Measurements from ENCODE around the gene ANKRD52.
"Not testable (repeated sequence)": the region's sequence is repeated elsewhere in the genome, so short reads cannot be mapped to it uniquely, and the experiment has no call there.

The ANKRD52 gene

DNA sequence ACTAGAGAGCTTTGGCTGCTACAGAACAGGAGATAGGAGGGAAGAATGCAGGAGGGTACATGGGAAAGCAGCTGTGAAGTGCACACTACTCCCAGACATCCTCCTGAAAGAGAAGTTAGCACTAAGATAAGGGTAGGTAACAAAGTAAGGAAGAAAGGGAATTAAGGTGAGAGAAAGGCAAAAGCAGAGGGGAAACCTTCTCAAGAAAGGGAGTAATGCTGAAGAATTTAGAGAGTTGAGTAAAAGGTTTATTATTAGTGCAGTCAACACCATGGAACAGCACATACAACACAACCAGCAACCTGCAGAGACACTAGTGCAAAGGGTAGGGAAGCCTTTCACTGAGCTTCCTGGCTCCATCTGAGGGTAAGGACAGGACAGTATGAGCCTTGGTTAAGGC, 53.9 kb downstream of the ANKRD52 start:
- no peak for DNase-seq

DNA sequence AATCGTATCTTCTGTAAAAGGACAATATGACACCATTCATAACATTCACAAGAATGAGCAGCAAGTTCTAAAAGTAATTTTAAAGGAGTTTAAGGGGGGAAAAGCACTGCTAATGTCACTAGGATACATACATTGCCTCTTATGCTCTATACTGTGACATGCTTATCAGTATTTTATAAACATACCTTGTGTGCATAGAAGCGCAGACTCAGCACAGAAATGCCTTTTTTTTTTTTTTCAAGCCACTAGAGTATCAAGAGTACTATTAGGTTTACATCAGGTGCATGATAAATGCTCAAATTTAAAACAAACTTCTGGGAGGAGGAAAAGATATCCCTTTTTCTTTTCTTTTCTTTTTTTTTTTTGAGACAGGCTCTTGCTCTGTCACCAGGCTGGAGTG, 55.3 kb downstream of the ANKRD52 start:
- no peak for DNase-seq

DNA sequence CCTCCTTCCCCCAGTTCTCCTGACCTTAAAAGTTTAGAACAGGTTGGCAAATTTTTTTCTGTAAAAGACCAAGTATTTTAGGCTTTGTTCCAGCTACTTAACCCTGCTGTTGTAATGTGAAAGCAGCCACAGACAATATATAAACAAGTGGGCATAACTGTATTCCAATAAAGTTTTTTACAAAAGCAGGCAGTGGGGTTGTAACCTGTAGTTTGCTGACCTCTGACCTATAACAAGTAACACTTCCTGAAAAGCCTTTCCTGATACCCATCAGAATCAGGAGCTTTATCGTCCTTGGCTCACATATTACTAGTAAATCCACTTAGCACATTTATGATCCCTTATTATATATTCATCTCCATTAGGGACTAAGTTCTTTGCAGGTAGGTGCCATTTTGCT, 55.8 kb downstream of the ANKRD52 start:
- no peak for DNase-seq

DNA sequence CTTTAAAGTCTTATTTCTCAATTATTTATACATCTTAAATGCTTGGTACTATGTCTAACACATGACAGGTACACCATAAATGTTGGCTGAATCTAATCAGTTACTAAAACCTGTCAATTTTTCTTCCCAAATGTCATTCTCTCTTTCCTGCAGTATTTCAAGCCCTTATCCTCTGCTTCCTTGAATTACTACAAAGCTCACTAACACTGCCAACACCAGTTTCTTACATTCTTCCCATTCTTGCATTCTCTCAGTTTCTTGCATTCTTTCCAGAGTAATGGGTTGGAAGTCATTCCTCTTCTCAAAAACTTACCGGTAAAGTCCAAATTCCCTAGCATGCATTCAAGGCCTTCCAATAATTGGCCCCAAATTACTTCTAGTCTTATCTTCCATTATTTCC, 59.3 kb downstream of the ANKRD52 start:
- DNase-seq, result no peak

DNA sequence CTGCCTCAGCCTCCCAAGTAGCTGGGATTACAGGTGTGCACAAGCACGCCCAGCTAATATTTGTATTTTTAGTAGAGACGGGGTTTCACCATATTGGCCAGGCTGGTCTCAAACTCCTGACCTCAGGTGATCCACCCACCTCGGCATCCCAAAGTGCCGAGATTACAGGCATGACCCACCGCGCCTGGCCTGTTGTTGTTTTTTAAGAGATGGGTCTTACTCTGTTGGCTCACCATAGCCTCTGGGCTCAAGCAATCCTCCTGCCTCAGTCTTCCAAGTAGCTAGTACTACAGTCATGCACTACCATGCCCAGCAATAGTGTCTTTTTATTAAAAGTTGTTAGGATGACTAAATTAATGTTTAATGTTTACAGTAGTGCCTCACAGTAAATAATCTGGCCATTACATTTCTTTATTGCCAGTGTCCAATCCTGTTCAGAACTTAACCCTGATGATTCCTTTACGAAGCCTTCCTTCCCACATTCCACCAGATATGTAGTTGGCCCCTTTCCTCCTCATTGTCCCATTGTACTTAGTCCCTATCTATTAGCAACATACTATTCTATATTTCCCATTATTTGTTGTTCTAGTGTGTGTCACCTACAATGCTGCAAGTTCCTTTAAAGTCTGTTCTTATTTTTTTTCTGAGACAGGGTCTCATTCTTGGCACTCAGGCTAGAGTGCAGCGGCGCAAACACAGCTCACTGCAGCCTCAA, 60.1 kb downstream of the ANKRD52 start:
- no peak for DNase-seq

DNA sequence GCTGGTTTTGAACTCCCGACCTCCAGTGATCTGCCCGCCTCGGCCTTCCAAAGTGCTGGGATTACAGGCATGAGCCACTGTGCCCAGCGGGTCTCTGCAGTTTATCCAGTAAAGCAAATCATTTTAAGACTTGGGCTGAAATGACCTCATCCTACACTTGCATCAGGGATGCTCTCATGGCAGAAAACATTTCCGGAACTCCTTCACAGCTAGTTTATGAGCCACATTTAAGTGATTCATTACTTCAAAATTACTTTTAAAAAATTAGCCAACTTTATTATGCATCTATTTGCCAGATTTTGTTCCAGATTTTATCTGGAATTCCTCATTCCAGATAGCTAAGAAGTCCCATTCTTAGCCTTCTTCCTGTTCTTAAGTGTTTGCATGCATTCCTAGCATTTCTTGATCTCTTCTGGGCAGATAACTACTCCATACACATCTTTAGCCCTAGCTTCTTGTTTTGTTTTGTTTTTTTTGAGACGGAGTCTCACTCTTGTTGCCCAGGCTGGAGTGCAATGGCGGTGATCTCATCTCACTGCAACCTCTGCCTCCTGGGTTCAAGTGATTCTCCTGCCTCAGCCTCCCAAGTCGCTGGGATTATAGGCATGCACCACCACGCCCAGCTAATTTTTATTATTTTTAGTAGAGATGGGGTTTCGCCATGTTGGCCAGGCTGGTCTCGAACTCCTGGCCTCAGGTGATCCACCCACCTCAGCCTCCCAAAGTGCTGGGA, 61.2 kb downstream of the ANKRD52 start:
- not testable (repeated sequence) for DNase-seq

DNA sequence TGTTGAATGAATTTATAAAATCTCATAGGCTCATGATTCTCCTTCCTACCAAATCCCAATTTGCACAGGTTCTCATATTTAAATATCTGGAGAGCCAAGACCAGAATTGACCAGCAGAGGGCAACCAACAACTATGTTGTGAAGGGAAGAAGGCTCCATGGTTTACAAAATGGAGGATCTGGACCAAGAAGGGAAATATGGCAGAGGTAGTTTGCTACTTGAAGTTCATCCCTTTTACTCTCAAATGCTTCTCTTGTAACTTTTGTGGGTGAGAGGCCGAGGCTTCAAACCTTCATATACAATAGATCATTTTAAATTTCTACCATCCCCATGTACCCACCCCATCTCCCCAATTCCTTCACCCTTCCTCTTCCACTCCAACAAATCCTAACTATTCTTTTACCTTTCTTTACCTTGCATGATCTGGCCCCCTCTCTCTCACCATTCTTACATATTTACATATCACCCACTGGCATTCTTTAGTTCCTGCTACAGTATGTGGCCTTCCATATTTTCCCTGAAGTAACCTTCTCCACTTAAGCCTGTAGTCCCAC, 65.1 kb downstream of the ANKRD52 start:
- peak in 1 of 2 experiments; percentile 50 for DNase-seq

DNA sequence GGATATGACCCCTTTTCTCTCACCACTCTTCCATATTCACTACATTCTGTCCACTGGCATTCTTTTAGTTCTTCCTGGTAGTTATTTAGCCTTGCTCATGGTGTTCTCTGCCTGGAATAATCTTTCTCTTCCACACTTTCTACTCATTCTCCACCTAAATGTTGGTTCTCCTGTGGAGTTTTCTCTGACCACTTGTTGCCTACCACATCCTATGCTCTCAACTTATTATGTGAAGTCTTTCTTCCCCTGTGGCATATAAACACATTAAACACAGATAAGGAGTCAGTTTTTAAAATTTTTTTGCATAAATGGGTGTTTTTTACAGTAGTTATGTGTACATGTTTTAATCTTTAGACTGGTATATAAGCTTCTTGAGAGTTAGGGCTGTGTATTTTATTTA, 65.6 kb downstream of the ANKRD52 start:
- DNase-seq, result no peak

DNA sequence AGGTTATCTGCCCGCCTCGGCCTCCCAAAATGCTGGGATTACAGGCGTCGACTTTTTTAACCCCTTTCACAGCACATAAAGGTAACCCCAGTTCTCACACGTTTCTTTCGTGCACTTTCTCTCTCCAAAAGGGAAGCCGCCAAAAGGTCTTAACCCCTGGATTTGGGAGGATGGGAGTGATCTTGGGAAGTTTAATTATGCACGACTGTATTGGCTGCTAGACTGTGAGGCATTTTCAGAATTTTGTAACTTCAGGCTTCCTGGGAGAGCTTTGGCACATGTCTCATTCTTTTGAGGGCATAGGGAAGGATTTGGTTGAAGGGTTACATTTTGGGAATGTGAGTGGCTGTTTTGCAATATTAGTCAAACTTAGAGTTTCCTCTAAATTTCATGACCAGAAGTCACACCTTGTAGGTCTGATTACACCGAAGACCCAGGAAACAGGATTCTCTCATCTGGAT, 67.5 kb downstream of the ANKRD52 start:
- no peak for DNase-seq

DNA sequence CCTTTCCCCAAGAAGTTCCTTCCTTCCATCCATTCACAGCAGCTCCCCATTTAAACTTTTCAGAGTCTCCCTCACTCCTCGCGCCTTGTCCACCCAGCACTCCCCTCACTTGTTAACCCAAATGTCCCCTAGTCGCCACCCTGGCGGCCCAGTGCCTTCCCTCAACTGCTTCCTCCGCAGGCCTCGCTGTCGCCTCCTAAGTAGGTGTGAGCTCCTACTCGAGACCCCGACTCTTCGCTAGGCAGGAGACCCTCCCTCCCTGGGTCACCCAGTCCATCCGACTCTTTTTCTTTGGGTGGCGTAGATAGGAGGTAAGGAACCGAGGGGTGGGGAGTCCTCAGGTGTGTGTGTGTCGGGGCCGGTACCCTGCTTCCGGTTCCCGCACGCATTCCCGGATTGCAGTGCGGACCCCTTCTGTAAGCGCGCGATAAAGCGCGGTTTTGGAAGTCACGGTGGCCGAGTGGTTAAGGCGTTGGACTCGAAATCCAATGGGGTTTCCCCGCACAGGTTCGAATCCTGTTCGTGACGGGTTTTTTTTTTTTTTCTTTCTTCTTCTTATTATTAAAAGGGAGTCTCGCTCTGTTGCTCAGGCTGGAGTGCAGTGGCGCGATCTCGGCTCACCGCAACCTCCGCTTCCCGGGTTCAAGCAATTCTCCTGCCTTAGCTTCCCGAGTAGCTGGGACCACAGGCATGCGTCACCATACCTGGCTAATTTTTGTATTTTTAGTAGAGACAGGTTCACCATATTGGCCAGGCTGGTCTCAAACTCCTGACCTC, 68.1 kb downstream of the ANKRD52 start:
- DNase-seq, result peak in 1 of 2 experiments; percentile 4

DNA sequence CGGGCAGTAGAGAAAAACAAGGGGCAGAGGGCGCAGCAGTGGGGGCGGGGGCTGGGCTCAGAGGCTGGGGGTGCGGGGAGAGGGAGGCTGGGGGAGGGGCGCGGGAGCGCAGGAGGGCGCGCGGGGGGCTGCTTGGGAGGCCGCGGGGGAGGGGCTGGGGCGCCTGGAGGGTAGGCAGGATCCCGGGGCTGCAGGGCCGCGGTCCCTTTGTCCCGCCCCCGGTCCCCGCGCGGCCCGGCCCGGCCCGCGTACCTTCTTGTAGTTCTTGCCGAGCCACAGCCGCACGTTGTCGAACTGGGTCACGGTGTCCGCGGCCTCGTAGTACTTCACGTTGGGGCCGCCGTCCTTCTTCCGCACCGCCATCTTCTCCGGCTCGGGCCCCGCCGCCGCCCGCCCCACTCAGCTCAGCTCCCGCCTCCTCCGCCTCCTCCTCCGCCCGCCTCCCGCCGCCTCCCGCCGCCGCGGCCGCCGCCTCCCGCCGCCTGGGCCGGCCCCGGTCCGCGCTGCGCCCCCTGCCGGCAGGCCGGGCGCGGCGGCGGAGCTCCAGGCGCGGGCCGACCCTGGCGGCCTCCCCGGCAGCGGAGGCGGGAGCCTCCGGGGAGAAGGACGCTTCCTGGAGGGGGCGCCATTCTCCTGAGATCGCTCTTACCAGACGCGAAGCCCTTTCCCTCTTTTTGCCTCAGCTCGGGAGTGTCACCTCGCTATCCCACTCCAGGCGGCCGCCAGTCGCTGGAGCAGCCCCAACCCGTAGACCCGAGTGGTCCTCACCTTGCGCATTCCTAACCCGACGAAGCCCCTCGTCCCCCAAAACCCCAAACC, 68.9 kb downstream of the ANKRD52 start, which contains the start of gene SMARCC2:
Gene SMARCC2, minus strand, starts transcription at position 385 of the 819 bp plus-strand sequence. Its CDS starts 22 bp downstream, at position 363.
- DNase-seq, result peak in 1 of 2 experiments; percentile 32

DNA sequence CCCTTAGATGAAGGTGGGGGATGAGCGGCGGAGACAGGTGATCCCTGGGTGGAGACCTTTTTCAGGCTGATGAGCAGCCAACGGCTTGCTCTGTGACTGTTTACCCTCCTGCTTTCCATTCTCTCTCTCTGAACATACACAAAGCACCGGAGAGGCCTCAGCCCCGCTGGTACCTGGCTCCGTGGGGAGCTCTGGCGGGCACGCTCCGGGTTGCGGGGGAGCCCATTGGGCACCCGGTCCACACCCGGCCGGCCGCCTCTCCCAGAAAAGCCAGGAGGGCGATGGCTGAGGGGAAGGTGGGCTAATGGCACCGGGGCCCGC, 69.4 kb downstream of the ANKRD52 start:
- no peak for DNase-seq

DNA sequence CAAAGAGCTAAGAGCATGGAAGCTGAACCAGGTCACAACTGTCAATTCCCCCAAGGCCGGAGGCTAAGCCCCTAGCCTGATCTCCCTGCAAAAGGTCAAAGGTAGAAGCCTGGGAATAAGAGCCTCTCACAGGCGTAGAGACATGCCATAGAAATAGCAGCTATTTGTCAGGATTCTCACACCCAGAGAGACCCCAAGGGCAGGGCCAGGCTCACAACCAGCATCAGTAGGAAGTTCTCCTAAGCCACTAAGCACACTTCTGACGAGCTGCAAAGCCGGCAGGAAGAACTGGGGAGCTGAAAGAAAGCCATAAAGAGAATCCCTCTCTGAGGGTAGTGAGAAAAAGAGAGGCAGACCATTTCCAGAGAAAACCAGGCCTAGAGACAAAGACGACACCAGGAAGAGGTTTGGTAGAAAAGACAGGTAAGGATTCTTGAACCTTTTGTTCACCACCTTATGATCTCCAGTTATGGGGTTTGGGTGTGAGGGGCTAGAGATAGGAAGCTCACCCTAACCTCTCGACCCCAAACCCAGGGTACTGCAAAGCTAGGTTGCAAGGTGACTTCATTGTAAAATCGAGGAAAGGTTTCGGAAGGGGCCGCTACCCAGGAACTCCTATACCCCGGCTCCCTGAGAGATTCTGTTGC, 69.9 kb downstream of the ANKRD52 start:
- DNase-seq, result no peak
